Activated naive CD4-positive, alpha-beta T cell treated with anti-CD3 and anti-CD28 coated beads, Interleukin-2, amount 10 ng/mL, durations not matched to agents 7 days and 5 days (primary cell): ENCODE results near the gene TLE3.

Experiments
- CTCF ChIA-PET: fragments of 350-600 bp; sonication (Branson Sonifier 250); formaldehyde crosslinking; loops from one replicate; lab custom pipeline; 2021; ENCODE audit warnings: antibody characterized with exemption; lab: Charles Lee
- DNase-seq: peaks from one replicate; pipeline ENCODE4 v3.0.0-alpha.2; 2020
- H3K27ac Mint-ChIP-seq: one replicate; pipeline ENCODE4 v1.8.0; 2021; ENCODE audit warnings: mild to moderate bottlenecking, moderate library complexity, mixed read lengths
- H3K27me3 Mint-ChIP-seq: one replicate; pipeline ENCODE4 v1.8.0; 2021; ENCODE audit warnings: mild to moderate bottlenecking, mixed read lengths
- H3K36me3 Mint-ChIP-seq: one replicate; pipeline ENCODE4 v1.8.0; 2021; ENCODE audit warnings: mixed read lengths
- H3K4me1 Mint-ChIP-seq: one replicate; pipeline ENCODE4 v1.8.0; 2021; ENCODE audit warnings: mixed read lengths
- H3K4me3 Mint-ChIP-seq: one replicate; pipeline ENCODE4 v1.8.0; 2021; ENCODE audit warnings: mild to moderate bottlenecking, moderate library complexity, mixed read lengths
- H3K9me3 Mint-ChIP-seq: one replicate; pipeline ENCODE4 v1.8.0; 2021; ENCODE audit warnings: mixed read lengths

The TLE3 gene

GRCh38 chr15:70063980-70064379 is 33.7 kb downstream of the TLE3 start:
- Mint-ChIP-seq H3K27ac (no peak overlapping the region), H3K36me3 (peaks cover 53% of the 10 kb centered on the region), H3K4me3 (no peak overlapping the region), H3K9me3 (no peaks in the 10 kb centered on the region), H3K4me1 (no peaks in the 10 kb centered on the region), H3K27me3 (no peaks in the 10 kb centered on the region)
- DNase-seq: no peak
- CTCF ChIA-PET: no interaction called here

DNA sequence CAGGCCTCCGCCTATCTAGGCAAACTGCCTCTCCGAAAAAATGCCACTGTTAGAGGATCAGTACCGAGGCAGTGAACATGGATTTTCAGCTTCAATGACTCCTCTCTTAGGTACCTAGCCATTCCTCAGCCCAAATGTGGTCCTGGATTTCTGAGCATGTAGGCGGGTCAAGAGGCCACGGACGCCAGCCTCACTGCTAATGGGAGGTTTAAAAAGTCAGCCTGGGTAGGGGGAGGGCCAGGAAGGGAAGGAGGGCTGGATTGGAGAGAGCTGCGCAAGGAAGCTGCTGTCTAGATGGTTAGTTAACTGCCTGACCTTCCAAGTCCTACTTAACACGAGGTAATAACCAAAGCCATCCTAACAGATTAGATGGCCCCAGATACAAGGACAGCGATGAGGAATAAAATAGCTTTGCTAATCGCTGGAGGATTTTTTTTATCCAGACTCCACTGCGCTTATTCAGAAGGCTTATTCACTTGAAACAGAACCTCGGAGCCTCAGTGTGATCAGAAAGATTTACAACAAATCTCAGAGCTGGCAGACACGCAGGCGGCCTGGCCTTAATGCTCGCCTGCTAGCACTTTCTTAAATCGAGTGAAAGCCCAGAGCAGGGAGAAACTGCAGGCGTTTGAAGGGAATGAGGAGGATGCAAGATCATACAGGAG is 34.3 kb downstream of the TLE3 start:
- no peak overlapping the region for H3K4me3 Mint-ChIP-seq
- no peaks in the 10 kb centered on the region for H3K9me3 Mint-ChIP-seq
- DNase-seq: no peak
- CTCF ChIA-PET: interaction anchor here (0.7 kb wide), 1 partner anchor 10 kb away, joined by 4 read pairs; no protein-coding TSS in a partner anchor
- no peaks in the 10 kb centered on the region for H3K4me1 Mint-ChIP-seq
- H3K27me3 Mint-ChIP-seq: no peaks in the 10 kb centered on the region
- H3K27ac Mint-ChIP-seq: no peak overlapping the region
- H3K36me3 Mint-ChIP-seq: peaks cover 52% of the 10 kb centered on the region

- H3K36me3 Mint-ChIP-seq: peaks cover 59% of the 10 kb centered on the region
- no peaks in the 10 kb centered on the region for H3K27me3 Mint-ChIP-seq
- no peak overlapping the region for H3K4me3 Mint-ChIP-seq
- no peaks in the 10 kb centered on the region for H3K9me3 Mint-ChIP-seq
- CTCF ChIA-PET: no interaction called here
- H3K27ac Mint-ChIP-seq: no peak overlapping the region
- no peaks in the 10 kb centered on the region for H3K4me1 Mint-ChIP-seq
- DNase-seq: no peak
These were observed 35.3 kb downstream of the TLE3 start for GRCh38 chr15:70062321-70062956.

GRCh38 chr15:70061696-70062270 is 35.9 kb downstream of the TLE3 start:
- Mint-ChIP-seq H3K9me3 (no peaks in the 10 kb centered on the region), H3K27ac (no peak overlapping the region), H3K27me3 (no peaks in the 10 kb centered on the region), H3K36me3 (peaks cover 55% of the 10 kb centered on the region), H3K4me3 (no peak overlapping the region), H3K4me1 (no peaks in the 10 kb centered on the region)
- CTCF ChIA-PET: no interaction called here
- no peak for DNase-seq

DNA sequence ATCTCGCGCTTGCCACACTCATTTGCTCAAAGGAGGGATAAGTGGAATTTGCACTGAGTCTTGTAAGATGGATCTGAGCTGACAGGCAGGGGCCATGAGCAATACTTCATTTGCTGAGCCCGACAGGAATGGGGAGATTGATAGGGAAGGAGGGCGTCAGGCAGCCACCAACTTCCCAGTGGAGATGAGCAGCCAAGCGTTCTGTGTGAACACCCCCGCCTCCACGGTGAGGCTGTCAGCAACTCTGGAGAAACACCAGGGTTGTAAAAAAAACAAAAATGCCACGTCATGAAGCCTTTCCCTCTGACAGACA is 36.8 kb downstream of the TLE3 start:
- H3K27ac Mint-ChIP-seq: no peak overlapping the region
- no peaks in the 10 kb centered on the region for H3K9me3 Mint-ChIP-seq
- H3K36me3 Mint-ChIP-seq: peaks cover 50% of the 10 kb centered on the region
- no peaks in the 10 kb centered on the region for H3K4me1 Mint-ChIP-seq
- H3K27me3 Mint-ChIP-seq: no peaks in the 10 kb centered on the region
- no peak overlapping the region for H3K4me3 Mint-ChIP-seq
- DNase-seq: peak; percentile 1
- CTCF ChIA-PET: no interaction called here

GRCh38 chr15:70060214-70060992 is 37.3 kb downstream of the TLE3 start:
- H3K27ac Mint-ChIP-seq: no peak overlapping the region

GRCh38 chr15:70059476-70060213 is 38.1 kb downstream of the TLE3 start:
- H3K4me3 Mint-ChIP-seq: no peak overlapping the region
- no peaks in the 10 kb centered on the region for H3K4me1 Mint-ChIP-seq
- peaks cover 56% of the 10 kb centered on the region for H3K36me3 Mint-ChIP-seq
- DNase-seq: peak; percentile 6
- H3K27ac Mint-ChIP-seq: peak overlapping the region; percentile 26
- no peaks in the 10 kb centered on the region for H3K27me3 Mint-ChIP-seq
- CTCF ChIA-PET: no interaction called here
- no peaks in the 10 kb centered on the region for H3K9me3 Mint-ChIP-seq

More at GRCh38 chr15:70060214-70060992, 37.3 kb downstream of the TLE3 start:
- Mint-ChIP-seq H3K36me3 (peaks cover 52% of the 10 kb centered on the region), H3K4me3 (no peak overlapping the region), H3K9me3 (no peaks in the 10 kb centered on the region), H3K27me3 (no peaks in the 10 kb centered on the region), H3K4me1 (no peaks in the 10 kb centered on the region)
- CTCF ChIA-PET: no interaction called here
- DNase-seq: peak; percentile 15

DNA sequence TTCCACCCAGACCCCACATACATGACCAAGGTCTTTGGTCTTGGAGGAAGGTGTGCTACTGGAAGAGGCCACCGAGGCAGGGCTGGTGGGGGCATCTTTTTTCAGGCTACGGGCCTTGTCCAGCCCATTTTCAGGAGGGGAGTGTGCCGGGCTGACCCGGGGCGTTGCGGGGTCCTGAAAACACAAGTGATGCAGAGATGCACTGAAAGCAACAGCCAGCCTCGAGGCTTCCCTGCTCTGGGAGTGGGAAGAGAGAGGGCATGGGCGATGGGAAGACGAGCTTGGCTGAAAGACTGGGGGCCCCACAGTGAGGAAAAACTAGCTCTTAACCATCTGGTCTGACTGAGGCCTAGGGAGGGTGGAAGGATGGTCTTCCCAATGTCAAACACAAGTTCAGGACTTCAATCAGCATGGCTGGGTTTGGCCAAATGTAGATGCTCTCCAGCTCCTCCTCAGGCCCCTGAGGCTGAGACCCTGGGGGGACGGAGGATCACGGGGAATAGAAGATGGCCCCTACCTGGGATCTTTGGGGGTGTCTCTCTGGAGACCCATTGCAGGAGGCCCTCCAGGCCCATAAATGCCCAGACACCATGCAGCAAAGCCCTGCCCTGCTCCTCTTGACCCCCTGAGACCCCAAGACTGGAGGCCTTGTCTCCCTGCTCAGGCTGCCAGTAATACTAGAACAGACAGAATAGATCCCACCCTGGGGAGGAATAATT is 38.9 kb downstream of the TLE3 start:
- CTCF ChIA-PET: no interaction called here
- peaks cover 60% of the 10 kb centered on the region for H3K36me3 Mint-ChIP-seq
- H3K4me1 Mint-ChIP-seq: no peaks in the 10 kb centered on the region
- peak; percentile 18 for DNase-seq
- H3K27ac Mint-ChIP-seq: no peak overlapping the region
- H3K4me3 Mint-ChIP-seq: no peak overlapping the region
- no peaks in the 10 kb centered on the region for H3K27me3 Mint-ChIP-seq
- no peaks in the 10 kb centered on the region for H3K9me3 Mint-ChIP-seq

DNA sequence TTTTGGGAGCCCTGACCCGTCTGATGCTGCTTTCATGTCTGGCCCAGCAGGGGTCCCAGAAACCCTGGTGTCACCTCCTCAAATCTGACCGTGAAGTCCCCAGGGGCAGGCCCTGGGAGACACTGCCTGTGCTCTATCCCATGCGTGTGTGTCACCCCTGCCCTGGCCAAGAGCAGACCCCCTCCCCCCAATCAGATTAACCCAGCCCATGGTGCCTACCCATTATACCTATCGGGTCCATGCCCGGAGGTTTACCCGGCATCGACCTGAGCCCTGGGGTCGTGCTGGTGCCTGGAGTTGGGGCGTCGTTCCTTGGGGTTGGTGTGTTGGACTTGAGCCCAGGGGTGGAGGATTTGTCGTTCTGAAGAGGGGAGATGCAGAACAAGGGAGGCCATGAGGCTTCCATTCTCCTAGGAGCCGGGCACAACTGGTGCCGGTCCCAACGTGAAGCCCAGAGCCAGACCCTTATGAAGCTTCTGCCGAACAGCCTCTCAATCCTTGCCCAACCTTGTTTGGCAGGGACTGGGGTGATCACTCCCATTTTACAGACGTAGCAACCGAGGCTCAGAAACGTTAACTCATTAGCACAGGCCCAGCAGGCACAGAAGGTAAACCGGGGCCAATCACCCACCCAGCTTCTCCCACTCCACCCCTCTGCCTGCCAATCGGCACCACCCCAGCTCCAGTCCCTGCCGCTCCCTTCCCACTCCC is 39.6 kb downstream of the TLE3 start:
- Mint-ChIP-seq H3K4me1 (no peaks in the 10 kb centered on the region), H3K27me3 (no peaks in the 10 kb centered on the region), H3K4me3 (no peak overlapping the region), H3K36me3 (peaks cover 59% of the 10 kb centered on the region), H3K9me3 (no peaks in the 10 kb centered on the region), H3K27ac (peak overlapping the region; percentile 37)
- CTCF ChIA-PET: interaction anchor here (1.0 kb wide), 1 partner anchor 34 kb away, joined by 3 read pairs; no protein-coding TSS in a partner anchor
- peak; percentile 13 for DNase-seq

DNA sequence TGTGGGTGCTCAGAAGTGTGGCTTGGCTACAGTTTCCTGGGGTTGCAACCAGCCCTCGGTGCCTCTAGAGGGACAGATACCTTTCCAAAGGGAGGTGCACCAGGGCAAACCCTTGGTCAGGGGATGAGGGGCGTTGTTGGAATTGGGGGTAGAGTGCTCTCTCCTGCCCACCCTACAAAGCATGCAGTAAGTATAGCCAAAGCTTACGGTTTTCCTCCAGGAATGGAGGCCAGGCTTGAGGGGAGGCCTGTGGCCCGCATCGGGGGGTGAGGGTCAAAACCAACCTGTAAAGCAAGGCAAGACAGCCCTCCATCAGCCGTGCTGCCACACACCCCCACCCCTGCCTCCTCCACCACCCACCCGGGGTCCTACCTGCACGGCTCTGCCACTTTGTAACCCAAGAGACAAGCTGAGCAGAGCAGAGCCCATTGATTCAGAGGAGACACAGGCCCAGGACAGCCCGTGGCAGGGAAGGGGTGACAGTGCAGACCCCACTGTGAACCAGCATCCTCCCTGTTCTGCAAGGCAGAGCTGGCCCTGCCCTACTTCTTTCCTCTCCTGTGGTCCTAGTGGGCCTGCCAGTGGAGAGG is 41.5 kb downstream of the TLE3 start:
- no peaks in the 10 kb centered on the region for H3K9me3 Mint-ChIP-seq
- H3K27me3 Mint-ChIP-seq: no peaks in the 10 kb centered on the region
- DNase-seq: peak; percentile 11
- no peak overlapping the region for H3K4me3 Mint-ChIP-seq
- H3K4me1 Mint-ChIP-seq: no peaks in the 10 kb centered on the region
- H3K27ac Mint-ChIP-seq: no peak overlapping the region
- CTCF ChIA-PET: no interaction called here
- H3K36me3 Mint-ChIP-seq: peaks cover 65% of the 10 kb centered on the region

GRCh38 chr15:70055601-70056051 is 42.1 kb downstream of the TLE3 start:
- H3K27me3 Mint-ChIP-seq: no peaks in the 10 kb centered on the region
- no peak overlapping the region for H3K27ac Mint-ChIP-seq
- H3K9me3 Mint-ChIP-seq: no peaks in the 10 kb centered on the region
- H3K4me1 Mint-ChIP-seq: no peaks in the 10 kb centered on the region
- DNase-seq: peak; percentile 16
- peaks cover 65% of the 10 kb centered on the region for H3K36me3 Mint-ChIP-seq
- no peak overlapping the region for H3K4me3 Mint-ChIP-seq
- CTCF ChIA-PET: no interaction called here

DNA sequence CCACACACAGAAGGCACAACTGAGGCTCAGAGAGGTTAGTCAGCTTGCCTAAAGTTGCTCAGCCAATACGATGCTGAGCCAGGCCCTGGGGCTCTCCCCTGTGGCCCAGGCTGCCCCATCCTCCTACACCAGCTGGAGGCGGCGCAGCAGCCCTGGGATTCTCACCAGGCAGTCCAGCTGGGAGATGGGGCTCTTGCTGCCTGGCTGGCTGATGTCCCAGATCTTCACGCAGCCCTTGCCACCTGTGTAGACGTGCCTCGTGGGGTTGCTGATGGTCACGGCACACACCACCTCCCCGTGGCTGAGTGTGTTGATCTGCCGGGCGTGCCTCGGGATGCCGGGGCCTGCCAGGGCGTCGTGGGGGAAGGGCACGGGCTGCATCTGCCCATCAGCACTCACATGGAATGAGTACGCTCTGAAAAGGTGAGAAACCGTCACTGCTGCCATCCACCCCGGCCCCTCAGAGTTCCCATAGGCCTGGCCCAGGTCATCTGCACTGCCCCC is 42.8 kb downstream of the TLE3 start:
- no peak overlapping the region for H3K27ac Mint-ChIP-seq
- H3K4me1 Mint-ChIP-seq: no peaks in the 10 kb centered on the region
- no peaks in the 10 kb centered on the region for H3K27me3 Mint-ChIP-seq
- no peak overlapping the region for H3K4me3 Mint-ChIP-seq
- H3K9me3 Mint-ChIP-seq: no peaks in the 10 kb centered on the region
- CTCF ChIA-PET: no interaction called here
- DNase-seq: peak; percentile 10
- peaks cover 67% of the 10 kb centered on the region for H3K36me3 Mint-ChIP-seq
